ENCODE data around the gene ATXN2L. TPM values are rescaled to one million over a fixed set of nuclear protein-coding genes. Genes with fewer than 3 reads are reported as not detected.

Gene ATXN2L
- total and polyA plus RNA-seq, 2 experiments from 2014 or later = 134 to 192 TPM

- no peak for TF ChIP-seq ZNF462 (CRISPR knock-in tag; IDR thresholded peaks at IDR 0.05)
- TF ChIP-seq CTCF (conservative IDR thresholded peaks at IDR 0.05; ENCODE audit: low read depth in 2 of 2) = no peak
- TF ChIP-seq REST (IDR thresholded peaks at IDR 0.05; ENCODE audit: unreplicated experiment) = no peak
- TF ChIP-seq STAT1 (IDR thresholded peaks at IDR 0.05; ENCODE audit: unreplicated experiment) = no peak
- TF ChIP-seq EZH2phosphoT487 (IDR thresholded peaks at IDR 0.05; ENCODE audit: unreplicated experiment) = no peak
- TF ChIP-seq EZH2 (IDR thresholded peaks at IDR 0.05; ENCODE audit: low read depth, unreplicated experiment) = no peak
- TF ChIP-seq POLR2AphosphoS5 (IDR thresholded peaks at IDR 0.05; ENCODE audit: low read depth) = no peak
- TF ChIP-seq JUNB (IDR thresholded peaks at IDR 0.05; ENCODE audit: unreplicated experiment) = no peak
These were observed 46.4 kb downstream of the ATXN2L start (continued) for GRCh38 chr16:28869201-28869600.

All from GM23338 (cell line).